Measurements from ENCODE around the gene TMEM183A.

Gene TMEM183A

GRCh38 chr1:203073469-203073868 is 66.3 kb downstream of the TMEM183A start:
- no peak for FAIRE-seq

All from G401.6 (cell line).